HepG2 (cell line): ENCODE data around the gene SLC38A3. TPM values are rescaled to one million over a fixed set of nuclear protein-coding genes. Genes with fewer than 3 reads are reported as not detected.

Experiments
- ATF7 ChIP-seq, 2 experiments: fragments of 450-650 bp in 1 of 2; sonication (generic) in 1 of 2; formaldehyde crosslinking in 1 of 2; IDR thresholded peaks; 2 replicates each; pipeline versions ENCODE4 v1.4.0 to v1.6.1; 2016 to 2020; ENCODE audit warnings: antibody characterized with exemption in 1 of 2, mild to moderate bottlenecking in 1 of 2, missing genetic modification reagents in 1 of 2
- ATRX ChIP-seq: sonication (generic); formaldehyde crosslinking; IDR thresholded peaks from 2 replicates; pipeline ENCODE4 v1.4.0; 2020; ENCODE audit warnings: missing genetic modification reagents, borderline replicate concordance
- CBX2 ChIP-seq, 2 experiments: fragments of 200-600 bp in 1 of 2; sonication (generic); formaldehyde crosslinking in 1 of 2; IDR thresholded peaks; 2 replicates each; pipeline versions ENCODE4 v1.7.0 to v1.8.1; 2018 to 2022; ENCODE audit warnings: low read depth in 2 of 2, low read length in 1 of 2, mild to moderate bottlenecking in 1 of 2, missing genetic modification reagents in 1 of 2
- ELF1 ChIP-seq: sonication (generic); formaldehyde crosslinking; IDR thresholded peaks from 2 replicates; pipeline ENCODE4 v1.4.0; 2020; ENCODE audit warnings: missing genetic modification reagents
- EP300 ChIP-seq, 3 experiments: sonication (generic) in 1 of 3; formaldehyde crosslinking in 1 of 3; IDR thresholded peaks; 2 replicates each; pipeline versions ENCODE4 v1.5.1 to v1.6.1; 2011 to 2020; ENCODE audit warnings: low read depth in 2 of 3, low read length in 2 of 3, borderline replicate concordance in 1 of 3, improper control_type of control experiment in 1 of 3, mild to moderate bottlenecking in 1 of 3, missing genetic modification reagents in 1 of 3, moderate library complexity in 1 of 3
- FOXK2 ChIP-seq: fragments of 450-650 bp; IDR thresholded peaks from 2 replicates; pipeline ENCODE4 v1.6.1; 2016
- KAT8 ChIP-seq: IDR thresholded peaks from 2 replicates; pipeline ENCODE4 v1.6.1; 2016; ENCODE audit warnings: missing genetic modification reagents, missing compliant biosample characterization
- MLX ChIP-seq: IDR thresholded peaks from 2 replicates; pipeline ENCODE4 v1.6.1; 2016
- NFYC ChIP-seq: IDR thresholded peaks from 2 replicates; pipeline ENCODE4 v1.6.1; 2016; ENCODE audit warnings: missing genetic modification reagents, missing compliant biosample characterization
- NPAS2 ChIP-seq: sonication (generic); formaldehyde crosslinking; IDR thresholded peaks from 2 replicates; pipeline ENCODE4 v1.8.0; 2022; ENCODE audit warnings: mild to moderate bottlenecking, missing genetic modification reagents, borderline replicate concordance
- NR2F2 ChIP-seq: IDR thresholded peaks from 2 replicates; pipeline ENCODE4 v1.6.1; 2012; ENCODE audit warnings: low read depth, inconsistent platforms, borderline replicate concordance
- POLR2G ChIP-seq: fragments of 200-400 bp; formaldehyde crosslinking; IDR thresholded peaks from 2 replicates; pipeline ENCODE4 v1.6.1; 2018; ENCODE audit warnings: mild to moderate bottlenecking, low read depth, low read length, moderate library complexity
- RXRB ChIP-seq: IDR thresholded peaks from 2 replicates; pipeline ENCODE4 v1.6.1; 2016; ENCODE audit warnings: borderline replicate concordance, missing genetic modification reagents, missing compliant biosample characterization
- SKI ChIP-seq: fragments of 450-650 bp; IDR thresholded peaks from one replicate; pipeline ENCODE4 v1.6.1; 2018; ENCODE audit warnings: mild to moderate bottlenecking; ENCODE audit not compliant: partially characterized antibody
- SP2 ChIP-seq: sonication (generic); formaldehyde crosslinking; IDR thresholded peaks from 2 replicates; pipeline ENCODE4 v1.5.1; 2020; ENCODE audit warnings: mild to moderate bottlenecking, missing genetic modification reagents
- TSC22D2 ChIP-seq: sonication (generic); formaldehyde crosslinking; IDR thresholded peaks from 2 replicates; pipeline ENCODE4 v1.5.1; 2020; ENCODE audit warnings: missing genetic modification reagents, mild to moderate bottlenecking, borderline replicate concordance
- ZBTB21 ChIP-seq: sonication (generic); formaldehyde crosslinking; IDR thresholded peaks from 2 replicates; pipeline ENCODE4 v1.4.0; 2020; ENCODE audit warnings: missing genetic modification reagents
- ZBTB34 ChIP-seq: sonication (generic); formaldehyde crosslinking; IDR thresholded peaks from 2 replicates; pipeline ENCODE4 v1.8.0; 2022; ENCODE audit warnings: mild to moderate bottlenecking, missing genetic modification reagents
- ZBTB7B ChIP-seq: sonication (generic); formaldehyde crosslinking; IDR thresholded peaks from 2 replicates; pipeline ENCODE4 v1.4.0; 2020; ENCODE audit warnings: missing genetic modification reagents
- ZNF326 ChIP-seq: sonication (generic); formaldehyde crosslinking; IDR thresholded peaks from 2 replicates; pipeline ENCODE4 v1.4.0; 2020; ENCODE audit warnings: missing genetic modification reagents, borderline replicate concordance
- ZNF333 ChIP-seq: sonication (generic); formaldehyde crosslinking; IDR thresholded peaks from 2 replicates; pipeline ENCODE4 v1.4.0; 2020; ENCODE audit warnings: mild to moderate bottlenecking, missing genetic modification reagents, borderline replicate concordance
- ZNF556 ChIP-seq: sonication (generic); formaldehyde crosslinking; IDR thresholded peaks from 2 replicates; pipeline ENCODE4 v1.4.0; 2020; ENCODE audit warnings: mild to moderate bottlenecking, missing genetic modification reagents, borderline replicate concordance
- ZNF619 ChIP-seq: sonication (generic); formaldehyde crosslinking; IDR thresholded peaks from 2 replicates; pipeline ENCODE4 v1.4.0; 2020; ENCODE audit warnings: mild to moderate bottlenecking, missing genetic modification reagents
- ZNF629 ChIP-seq: sonication (generic); formaldehyde crosslinking; conservative IDR thresholded peaks from 2 replicates; pipeline ENCODE4 v1.5.0; 2020; ENCODE audit warnings: missing genetic modification reagents
- ZNF720 ChIP-seq: sonication (generic); formaldehyde crosslinking; IDR thresholded peaks from 2 replicates; pipeline ENCODE4 v1.4.0; 2020; ENCODE audit warnings: missing genetic modification reagents
- ZNF790 ChIP-seq: sonication (generic); formaldehyde crosslinking; IDR thresholded peaks from 2 replicates; pipeline ENCODE4 v1.8.0; 2022; ENCODE audit warnings: missing genetic modification reagents, mild to moderate bottlenecking, borderline replicate concordance
- ZZZ3 ChIP-seq: sonication (generic); formaldehyde crosslinking; IDR thresholded peaks from 2 replicates; pipeline ENCODE4 v1.4.0; 2020; ENCODE audit warnings: missing genetic modification reagents, mild to moderate bottlenecking, borderline replicate concordance
- polyA plus RNA-seq, 8 experiments: library from polyadenylated mRNA; depleted of rRNA in 3 of 8; stranded (reverse) in 7 of 8; unstranded in 1 of 8; fragments of >200 nt; fragmentation: Illumina TruSeq in 4 of 8; extraction: Trizol in 4 of 8; gene quantifications; 2 replicates each; pipeline versions ENCODE4 v1.2.1 to v1.2.3, GENCODE V29; 2011 to 2016; ENCODE audit warnings: low read depth in 4 of 8, missing spikeins in 1 of 8, mixed read lengths in 1 of 8; ENCODE audit not compliant: insufficient read depth in 1 of 8
- total RNA-seq, 5 experiments: library from RNA; depleted of rRNA; stranded (reverse); fragments of >200 nt; fragmentation: Illumina TruSeq; extraction: Trizol; gene quantifications; 2 replicates each; pipeline ENCODE4 v1.2.3, GENCODE V29; 2016; ENCODE audit warnings: low read depth in 1 of 5
- TF ChIP-seq, protein P1 (sequence below): sonication (generic); formaldehyde crosslinking; IDR thresholded peaks from 2 replicates; pipeline ENCODE4 v1.4.0; 2020; ENCODE audit warnings: missing genetic modification reagents, borderline replicate concordance

The SLC38A3 gene
- total and polyA plus RNA-seq, 2 of the 13 experiments (the other 11 are each of a cell fraction or from before 2014, with no cell fraction given): 29.8 to 164 TPM

GRCh38 chr3:50235716-50236483, 30.8 kb downstream of the SLC38A3 start, which contains the start of gene GNAI2 (continued):
- TF ChIP-seq SKI: peak; percentile 65
- no peak for TF ChIP-seq ZNF333
- TF ChIP-seq RXRB (CRISPR knock-in tag): no peak
- peak; percentile 84 for TF ChIP-seq SP2 (CRISPR knock-in tag)
- peak; percentile 84 for TF ChIP-seq NFYC (CRISPR knock-in tag)
- no peak for TF ChIP-seq MLX (CRISPR knock-in tag)
- peak; percentile 68; the same call in 1 of the 2 replicates for TF ChIP-seq FOXK2
- no peak for TF ChIP-seq ZNF326
- no peak for TF ChIP-seq ZZZ3
- no peak for TF ChIP-seq ZNF619
- TF ChIP-seq EP300 (IDR thresholded peaks at IDR 0.05; ENCODE audit: low read depth in 2 of 2, low read length in 2 of 2): no peak
- no peak for TF ChIP-seq EP300 (CRISPR knock-in tag; IDR thresholded peaks at IDR 0.05; ENCODE audit: borderline replicate concordance)
- no peak for TF ChIP-seq ATRX (CRISPR knock-in tag)
- TF ChIP-seq ZBTB34 (CRISPR knock-in tag): no peak
- TF ChIP-seq ZBTB7B (CRISPR knock-in tag): peak; percentile 51; the same call in 1 of the 2 replicates
- TF ChIP-seq ZBTB21 (CRISPR knock-in tag): no peak
- TF ChIP-seq ELF1: peak; percentile 58
- peak; percentile 20 for TF ChIP-seq KAT8 (CRISPR knock-in tag)
- no peak for TF ChIP-seq TSC22D2 (CRISPR knock-in tag)
- TF ChIP-seq, protein P1, sequence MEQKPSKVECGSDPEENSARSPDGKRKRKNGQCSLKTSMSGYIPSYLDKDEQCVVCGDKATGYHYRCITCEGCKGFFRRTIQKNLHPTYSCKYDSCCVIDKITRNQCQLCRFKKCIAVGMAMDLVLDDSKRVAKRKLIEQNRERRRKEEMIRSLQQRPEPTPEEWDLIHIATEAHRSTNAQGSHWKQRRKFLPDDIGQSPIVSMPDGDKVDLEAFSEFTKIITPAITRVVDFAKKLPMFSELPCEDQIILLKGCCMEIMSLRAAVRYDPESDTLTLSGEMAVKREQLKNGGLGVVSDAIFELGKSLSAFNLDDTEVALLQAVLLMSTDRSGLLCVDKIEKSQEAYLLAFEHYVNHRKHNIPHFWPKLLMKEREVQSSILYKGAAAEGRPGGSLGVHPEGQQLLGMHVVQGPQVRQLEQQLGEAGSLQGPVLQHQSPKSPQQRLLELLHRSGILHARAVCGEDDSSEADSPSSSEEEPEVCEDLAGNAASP (CRISPR knock-in tag): no peak
- TF ChIP-seq NR2F2: no peak
- TF ChIP-seq ATF7 (IDR thresholded peaks at IDR 0.05): no peak
- no peak for TF ChIP-seq ATF7 (CRISPR knock-in tag; IDR thresholded peaks at IDR 0.05)
- no peak for TF ChIP-seq CBX2 (IDR thresholded peaks at IDR 0.05; ENCODE audit: low read depth, low read length)
- TF ChIP-seq CBX2 (CRISPR knock-in tag; IDR thresholded peaks at IDR 0.05; ENCODE audit: low read depth): no peak
- no peak for TF ChIP-seq ZNF629 (CRISPR knock-in tag)
- TF ChIP-seq ZNF720 (CRISPR knock-in tag): no peak
- TF ChIP-seq ZNF790: peak; percentile 22; the same call in 1 of the 2 replicates
- no peak for TF ChIP-seq ZNF556 (CRISPR knock-in tag)
- TF ChIP-seq NPAS2: no peak
- TF ChIP-seq POLR2G: peak; percentile 76
